Fibroblast of skin of abdomen (primary cell): ENCODE measurements around the gene CROCC.
"Not testable (repeated sequence)": the region's sequence is repeated elsewhere in the genome, so short reads cannot be mapped to it uniquely, and the experiment has no call there.

ENCODE experiments used
- DNase-seq: peaks from one replicate; pipeline ENCODE4 v3.0.0-alpha.2; 2013

CROCC gene

DNA sequence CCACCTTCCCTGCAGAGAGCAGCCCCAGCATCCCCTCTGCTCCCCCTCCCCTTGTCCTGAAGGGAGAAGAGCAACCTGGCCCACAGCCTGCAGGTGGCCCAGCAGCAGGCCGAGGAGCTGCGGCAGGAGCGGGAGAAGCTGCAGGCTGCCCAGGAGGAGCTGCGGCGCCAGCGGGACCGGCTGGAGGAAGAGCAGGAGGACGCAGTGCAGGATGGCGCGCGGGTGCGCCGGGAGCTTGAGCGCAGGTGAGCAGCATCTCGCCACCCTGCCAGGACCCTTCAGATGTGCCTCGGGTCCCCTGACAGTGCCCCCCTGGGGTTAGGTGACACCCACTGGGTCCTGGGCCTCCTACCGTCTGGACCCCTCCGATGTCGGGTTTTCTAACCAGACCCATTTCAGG is 22.3 kb downstream of the CROCC start:
- DNase-seq, result no peak

GRCh38 chr1:16945512-16945911 is 23.8 kb downstream of the CROCC start:
- not testable (repeated sequence) for DNase-seq

- DNase-seq, result not testable (repeated sequence)
Measured at GRCh38 chr1:16946185-16946584, 24.5 kb downstream of the CROCC start.

GRCh38 chr1:16946646-16947045 is 24.9 kb downstream of the CROCC start:
- DNase-seq, result no peak

DNA sequence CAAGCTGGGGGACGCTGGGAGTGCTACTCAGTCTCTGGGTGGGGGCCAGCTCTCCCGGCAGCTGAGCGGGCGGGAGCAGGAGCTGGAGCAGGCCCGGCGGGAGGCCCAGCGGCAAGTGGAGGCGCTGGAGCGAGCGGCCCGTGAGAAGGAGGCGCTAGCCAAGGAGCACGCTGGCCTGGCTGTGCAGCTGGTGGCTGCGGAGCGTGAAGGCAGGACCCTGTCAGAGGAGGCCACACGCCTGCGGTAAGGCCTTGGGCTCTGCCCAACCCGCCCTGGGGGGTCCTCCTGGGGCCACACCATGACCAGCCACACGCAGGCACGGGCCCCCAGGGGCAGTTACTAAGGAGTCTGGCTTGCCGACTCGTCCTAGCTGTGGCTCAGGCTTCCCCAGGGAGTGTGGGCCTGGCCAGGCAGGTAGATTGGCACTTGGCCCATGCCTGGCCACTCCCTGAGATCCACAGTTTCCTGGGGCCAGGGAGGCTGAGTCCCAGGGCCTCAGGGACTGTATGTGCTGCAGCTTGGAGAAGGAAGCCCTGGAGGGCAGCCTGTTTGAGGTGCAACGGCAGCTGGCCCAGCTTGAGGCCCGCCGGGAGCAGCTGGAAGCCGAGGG is 26.7 kb downstream of the CROCC start:
- DNase-seq, result not testable (repeated sequence)

DNA sequence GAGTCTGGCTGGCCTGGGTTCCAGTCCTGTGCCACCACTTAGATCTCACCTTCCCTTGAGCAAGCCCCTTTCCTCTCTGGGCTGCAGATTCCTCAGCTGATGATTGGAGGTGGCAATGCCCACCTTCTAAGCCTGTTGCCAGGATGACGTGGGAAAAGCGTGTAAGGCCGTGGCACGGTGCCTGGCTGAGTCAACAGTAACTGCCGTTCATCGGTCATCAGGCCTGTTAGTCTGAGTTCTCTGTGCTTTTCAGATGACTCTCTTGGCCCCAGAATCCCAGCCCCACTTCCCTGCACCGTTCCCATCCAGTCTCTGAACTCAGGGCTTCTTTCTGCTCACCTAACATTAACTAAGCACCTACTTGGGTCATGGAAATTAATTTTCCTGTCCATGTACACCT is 27.3 kb downstream of the CROCC start:
- DNase-seq, result not testable (repeated sequence)

DNA sequence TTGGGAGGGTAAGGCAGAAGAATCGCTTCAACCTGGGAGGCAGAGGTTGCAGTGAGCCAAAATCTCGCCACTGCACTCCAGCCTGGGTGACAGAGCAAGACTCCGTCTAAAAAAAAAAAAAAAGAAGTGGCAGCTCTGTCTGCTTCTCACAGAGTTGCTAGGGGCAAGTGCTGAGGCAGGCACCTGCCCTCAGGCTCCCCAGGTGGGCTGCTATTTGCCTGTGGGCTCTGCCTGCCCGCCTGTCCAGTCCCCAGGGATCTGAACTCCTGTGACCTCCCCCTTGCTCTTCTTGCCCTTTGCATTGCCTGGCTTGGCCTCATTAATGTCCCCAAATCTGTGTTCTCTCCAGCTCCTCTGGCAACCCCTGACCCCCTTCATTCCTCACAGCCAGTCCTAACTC is 30.6 kb downstream of the CROCC start:
- not testable (repeated sequence) for DNase-seq

- no peak for DNase-seq
Measured at GRCh38 chr1:16954579-16954978, 32.8 kb downstream of the CROCC start.

- no peak for DNase-seq
Measured at GRCh38 chr1:16955186-16955585, 33.5 kb downstream of the CROCC start.

- no peak for DNase-seq
Measured at GRCh38 chr1:16956775-16957174, 35.0 kb downstream of the CROCC start.

DNA sequence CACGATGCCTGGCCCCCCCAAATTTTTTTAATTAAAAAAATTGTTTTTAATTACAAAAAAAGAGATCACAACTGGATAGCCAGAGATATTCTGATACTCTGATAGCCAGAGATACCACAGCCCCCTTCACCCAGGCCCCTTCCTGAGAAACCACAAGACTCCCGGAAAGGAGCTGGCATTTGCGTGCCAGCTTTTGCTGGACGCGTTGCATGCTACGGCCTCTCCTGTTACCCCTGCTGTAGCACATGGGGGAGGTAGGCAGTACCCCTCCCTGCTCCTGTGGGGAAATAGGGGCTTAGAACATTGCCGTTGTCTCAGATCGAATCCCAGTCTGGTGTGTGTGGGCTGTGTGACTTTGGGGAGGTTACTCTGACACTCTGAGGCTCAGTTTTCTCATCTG is 36.0 kb downstream of the CROCC start:
- no peak for DNase-seq

GRCh38 chr1:16958475-16958874 is 36.7 kb downstream of the CROCC start:
- DNase-seq, result no peak

DNA sequence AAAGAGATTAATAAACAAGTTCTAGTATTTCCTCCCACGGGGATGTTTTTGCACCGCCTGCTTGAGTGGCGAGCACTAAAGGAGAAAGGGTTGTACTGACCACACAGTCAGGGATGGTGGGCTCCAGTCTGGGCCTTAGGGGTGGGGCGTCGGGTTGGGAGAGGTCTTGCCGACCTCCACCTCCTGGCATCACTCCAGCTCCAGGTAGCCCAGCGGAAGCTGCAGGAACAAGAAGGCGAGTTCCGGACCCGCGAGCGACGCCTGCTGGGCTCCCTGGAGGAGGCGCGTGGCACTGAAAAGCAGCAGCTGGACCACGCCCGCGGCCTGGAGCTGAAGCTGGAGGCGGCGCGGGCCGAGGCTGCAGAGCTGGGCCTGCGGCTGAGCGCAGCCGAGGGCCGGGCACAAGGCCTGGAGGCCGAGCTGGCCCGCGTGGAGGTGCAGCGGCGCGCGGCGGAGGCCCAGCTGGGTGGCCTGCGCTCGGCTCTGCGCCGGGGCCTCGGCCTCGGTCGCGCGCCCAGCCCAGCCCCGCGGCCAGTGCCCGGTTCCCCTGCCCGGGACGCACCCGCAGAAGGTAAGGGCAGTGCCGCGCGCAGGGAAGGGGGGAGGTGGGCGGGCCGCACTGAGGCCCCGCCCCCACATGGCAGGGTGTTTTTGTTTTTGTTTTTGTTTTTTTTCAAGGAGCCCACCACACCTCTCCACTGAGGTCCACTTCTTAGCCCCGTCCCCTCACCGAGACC is 39.0 kb downstream of the CROCC start:
- peak; percentile 77 for DNase-seq

DNA sequence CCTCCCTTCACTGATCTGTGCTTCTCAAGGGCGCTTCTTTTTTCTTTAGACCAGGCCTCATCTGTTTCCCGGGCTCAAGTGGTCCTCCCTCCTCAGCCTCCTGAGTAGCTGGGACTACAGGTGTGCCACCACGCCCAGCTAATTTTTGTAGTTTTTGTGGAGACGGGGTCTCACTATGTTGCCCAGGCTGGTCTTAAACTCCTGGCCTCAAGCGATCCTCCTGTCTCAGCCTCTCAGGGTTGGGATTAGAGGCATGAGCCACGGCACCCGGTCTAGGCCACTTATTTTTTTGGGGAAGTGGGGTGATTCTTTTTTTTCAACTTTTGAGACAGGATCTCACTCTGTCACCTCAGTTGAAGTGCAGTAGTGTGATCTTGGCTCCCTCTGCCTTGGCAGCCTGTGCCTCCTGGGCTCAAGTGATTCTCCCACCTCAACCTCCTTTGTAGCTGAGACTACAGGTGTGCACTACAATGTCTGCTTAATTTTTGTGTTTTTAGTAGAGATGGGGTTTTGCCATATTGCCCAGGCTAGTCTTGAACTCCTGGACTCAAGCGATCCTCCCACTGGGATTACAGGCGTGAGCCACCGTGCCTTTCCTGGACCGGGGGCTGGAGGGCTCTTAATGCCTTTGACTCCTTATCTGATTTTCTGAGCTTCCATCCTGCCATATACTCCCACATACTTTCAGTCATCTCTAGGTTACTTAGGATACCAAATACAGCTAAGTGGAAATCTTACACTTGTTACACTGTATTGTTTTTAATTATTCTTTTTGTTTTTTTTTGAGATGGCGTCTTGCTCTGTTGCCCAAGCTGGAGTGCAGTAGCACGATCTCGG is 39.8 kb downstream of the CROCC start:
- DNase-seq, result no peak

DNA sequence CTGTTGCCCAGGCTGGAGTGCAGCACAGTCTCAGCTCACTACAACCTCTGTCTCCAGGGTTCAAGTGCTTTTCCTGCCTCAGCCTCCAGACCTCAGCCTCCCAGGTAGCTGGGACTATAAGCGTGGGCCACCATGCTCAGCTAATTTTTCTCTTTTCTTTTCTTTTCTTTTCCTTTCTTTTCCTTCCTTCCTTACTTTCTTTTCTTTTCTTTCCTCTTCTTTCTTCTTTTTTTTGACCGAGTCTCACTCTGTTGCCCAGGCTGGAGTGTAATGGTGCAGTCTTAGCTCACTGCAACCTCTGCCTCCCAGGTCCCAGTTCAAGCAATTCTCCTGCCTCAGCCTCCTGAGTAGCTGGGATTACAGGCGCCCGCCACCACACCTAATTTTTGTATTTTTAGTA is 42.4 kb downstream of the CROCC start:
- DNase-seq, result not testable (repeated sequence)

GRCh38 chr1:16965486-16966067 is 43.8 kb downstream of the CROCC start:
- no peak for DNase-seq

DNA sequence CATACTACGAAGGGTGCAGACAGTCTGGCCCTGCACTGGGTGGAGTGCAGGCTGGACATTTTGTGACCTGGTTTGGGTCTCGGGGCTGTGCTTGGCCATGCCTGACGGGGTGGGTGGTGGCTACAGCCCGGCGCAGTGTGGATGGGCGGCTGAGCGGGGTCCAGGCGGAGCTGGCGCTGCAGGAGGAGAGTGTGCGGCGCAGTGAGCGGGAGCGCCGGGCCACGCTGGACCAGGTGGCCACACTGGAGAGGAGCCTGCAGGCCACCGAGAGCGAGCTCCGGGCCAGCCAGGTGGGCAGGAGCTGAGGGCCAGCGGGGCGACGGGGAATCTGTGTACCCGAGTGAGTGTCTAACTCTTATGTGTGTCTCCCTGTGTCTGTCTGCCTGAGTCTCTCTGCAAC is 44.6 kb downstream of the CROCC start:
- DNase-seq, result no peak

GRCh38 chr1:16967095-16967575 is 45.4 kb downstream of the CROCC start:
- DNase-seq, result peak; percentile 96

GRCh38 chr1:16967962-16968361 is 46.2 kb downstream of the CROCC start:
- no peak for DNase-seq

DNA sequence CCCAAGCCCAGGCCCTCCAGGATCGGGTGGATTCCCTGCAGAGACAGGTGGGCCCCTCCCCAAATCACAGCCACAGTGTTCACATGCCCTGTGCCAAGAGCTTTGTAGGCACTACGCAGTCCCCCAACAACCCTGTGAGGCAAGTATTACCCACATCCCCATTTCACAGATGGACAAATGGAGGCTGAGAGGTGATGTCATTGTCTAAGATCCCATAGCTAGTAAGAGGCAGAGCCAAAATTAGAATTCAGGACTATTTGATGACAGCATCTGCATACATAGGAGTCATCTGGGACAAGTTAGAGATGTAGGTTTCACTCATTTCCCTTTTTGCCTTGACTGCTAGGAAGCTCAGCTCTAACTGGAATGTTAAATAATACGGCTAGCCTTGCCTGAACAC is 46.6 kb downstream of the CROCC start:
- no peak for DNase-seq

DNA sequence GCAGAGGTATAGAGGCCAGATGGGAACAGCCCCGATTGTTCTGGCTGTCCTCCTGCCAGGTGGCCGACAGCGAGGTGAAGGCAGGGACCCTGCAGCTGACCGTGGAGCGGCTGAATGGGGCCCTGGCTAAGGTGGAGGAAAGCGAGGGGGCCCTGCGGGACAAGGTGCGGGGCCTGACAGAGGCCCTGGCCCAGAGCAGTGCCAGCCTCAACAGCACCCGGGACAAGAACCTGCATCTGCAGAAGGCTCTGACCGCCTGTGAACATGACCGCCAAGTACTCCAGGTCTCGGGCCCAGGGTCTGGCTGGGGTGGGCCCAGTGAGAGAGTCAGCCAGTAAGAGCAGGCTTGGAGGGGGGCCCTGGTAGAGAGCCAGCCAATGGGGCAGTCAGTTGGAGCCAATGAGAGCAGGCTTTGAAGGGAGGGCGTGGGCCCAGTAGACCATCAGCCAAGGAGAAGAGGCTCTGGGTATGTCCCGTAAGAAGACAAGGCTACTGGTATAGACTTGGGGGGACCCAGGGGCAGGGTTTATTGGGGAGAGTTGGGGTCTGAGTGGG is 47.4 kb downstream of the CROCC start:
- DNase-seq, result no peak

DNA sequence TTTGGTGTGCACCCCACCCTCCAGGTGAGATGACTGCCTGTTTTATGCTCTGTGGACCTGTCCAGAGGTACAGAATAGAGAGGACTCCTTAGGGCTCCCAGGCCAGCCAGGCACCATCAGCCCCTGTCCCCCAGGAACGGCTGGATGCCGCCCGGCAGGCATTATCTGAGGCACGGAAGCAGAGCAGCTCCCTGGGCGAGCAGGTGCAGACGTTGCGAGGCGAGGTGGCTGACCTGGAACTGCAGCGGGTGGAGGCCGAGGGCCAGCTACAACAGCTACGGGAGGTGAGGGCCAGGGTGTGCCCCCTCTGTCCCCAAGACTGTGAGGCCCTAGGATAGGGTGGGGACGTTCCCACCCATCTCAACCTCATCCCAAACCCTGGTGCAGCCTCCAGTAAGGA is 47.9 kb downstream of the CROCC start:
- no peak for DNase-seq
